ENCODE measurements around the gene SERPIND1.

- TF ChIP-seq POLR2A (IDR thresholded peaks at IDR 0.05) (no peak), CTCF (IDR thresholded peaks at IDR 0.05) (no peak)
Measured at GRCh38 chr22:20829491-20830134, 55.7 kb downstream of the SERPIND1 start.

Measured in esophagus squamous epithelium (tissue), 4 donors.